CD4-positive, alpha-beta T cell treated with Interleukin-1 beta for 1 hour (primary cell): ENCODE measurements around the gene RFT1.
A peak's percentile ranks its signal among the peaks of the same experiment; 100 is the strongest.

ENCODE experiments used
- DNase-seq, 2 donors: peaks; one replicate each; pipeline ENCODE4 v3.0.0-alpha.2; 2020 to 2022

Gene RFT1

GRCh38 chr3:53122933-53123305 lies 7.3 kb downstream of the RFT1 start:
- DNase-seq, result peak in 1 of 2 donors; percentile 53

GRCh38 chr3:53122255-53122932 lies 7.8 kb downstream of the RFT1 start:
- no peak for DNase-seq

DNA sequence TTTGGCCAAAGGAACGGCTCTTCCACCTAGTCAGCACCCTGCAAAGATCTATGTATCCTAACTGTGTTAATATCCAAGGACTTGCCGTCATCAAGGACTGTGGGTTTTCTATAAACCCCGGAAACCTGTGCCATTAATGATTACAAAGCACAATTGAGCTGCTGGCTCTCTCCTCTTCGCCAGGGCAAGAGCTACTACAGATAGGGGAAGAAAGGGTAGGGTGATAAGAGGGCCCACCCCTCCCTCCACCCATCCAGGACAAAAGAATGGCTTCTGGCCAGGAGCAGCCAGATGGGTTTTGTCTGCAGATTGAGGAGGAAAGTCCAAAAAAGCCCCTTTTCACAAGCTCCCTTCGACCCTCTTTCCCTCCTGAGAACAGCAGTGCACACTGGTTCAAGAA lies 9.9 kb downstream of the RFT1 start:
- DNase-seq, result no peak

DNA sequence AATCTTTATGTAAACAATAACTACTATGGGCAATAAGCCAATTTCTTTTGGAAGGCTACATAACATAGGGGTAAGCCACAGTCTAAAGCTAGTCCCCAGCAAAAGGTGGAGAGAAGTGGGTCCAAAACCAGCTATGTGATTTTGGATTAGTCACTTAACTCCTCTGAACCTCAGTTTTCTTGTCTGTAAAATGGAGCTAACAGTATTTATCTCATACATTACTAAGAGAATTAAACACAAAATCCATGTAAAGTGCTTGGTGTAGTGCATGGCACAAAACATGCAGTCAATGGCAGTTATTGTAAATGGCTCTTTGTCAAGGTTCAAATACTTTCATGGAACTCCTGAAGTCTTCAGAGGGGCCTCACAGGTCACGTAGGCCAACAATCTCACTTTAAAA lies 13.3 kb downstream of the RFT1 start:
- no peak for DNase-seq

DNA sequence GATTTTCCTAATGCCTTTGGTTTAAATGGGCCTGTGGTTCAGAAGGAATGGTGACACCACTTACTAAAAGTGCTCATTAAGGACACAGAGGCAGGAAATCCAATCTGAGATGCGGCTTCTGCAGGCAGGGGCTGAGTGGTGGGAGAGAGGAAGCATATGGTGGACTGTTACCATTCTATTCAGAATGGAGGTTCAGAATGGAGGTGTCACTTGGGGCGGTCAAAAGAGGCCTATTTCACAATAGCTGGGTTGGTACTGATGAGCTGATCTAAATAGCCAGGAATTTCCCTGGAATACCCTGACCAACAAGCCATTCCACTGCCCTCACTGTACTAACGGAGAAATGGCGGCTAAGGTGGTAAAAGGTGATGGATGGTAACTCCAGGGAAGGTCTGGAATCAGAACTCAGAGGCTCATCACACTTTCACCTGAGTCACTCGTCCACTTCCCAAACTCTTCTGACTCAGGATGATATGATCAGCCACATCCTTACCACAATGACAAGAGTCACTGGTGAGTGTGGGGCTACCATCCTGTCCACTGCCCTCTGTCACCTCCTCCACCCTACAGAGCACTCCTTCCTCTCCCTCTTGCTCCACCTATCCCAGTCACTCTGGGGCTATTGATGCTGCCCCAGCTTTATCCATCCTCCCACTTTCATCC lies 15.7 kb downstream of the RFT1 start:
- peak in 1 of 2 donors; percentile 35 for DNase-seq

DNA sequence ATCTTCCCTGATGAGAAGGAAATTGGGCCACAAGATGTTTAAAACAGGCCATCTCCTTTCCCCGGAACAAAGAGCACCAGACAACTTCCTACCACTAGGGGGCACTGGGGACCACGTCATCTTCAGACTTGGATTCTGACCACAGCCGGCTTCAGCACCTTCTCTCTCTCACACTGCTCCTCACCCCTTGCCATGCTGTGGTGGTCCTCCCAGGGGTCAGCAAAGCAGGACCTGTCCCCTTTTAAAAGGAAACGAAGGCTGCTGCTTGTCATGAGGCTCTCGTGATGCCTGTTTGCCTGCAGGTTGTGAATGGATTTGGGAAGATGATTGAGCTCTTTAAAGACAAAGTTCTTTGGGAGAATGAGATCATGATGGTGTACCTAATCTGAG lies 16.2 kb downstream of the RFT1 start:
- peak; percentile 77 to 82 for DNase-seq

DNA sequence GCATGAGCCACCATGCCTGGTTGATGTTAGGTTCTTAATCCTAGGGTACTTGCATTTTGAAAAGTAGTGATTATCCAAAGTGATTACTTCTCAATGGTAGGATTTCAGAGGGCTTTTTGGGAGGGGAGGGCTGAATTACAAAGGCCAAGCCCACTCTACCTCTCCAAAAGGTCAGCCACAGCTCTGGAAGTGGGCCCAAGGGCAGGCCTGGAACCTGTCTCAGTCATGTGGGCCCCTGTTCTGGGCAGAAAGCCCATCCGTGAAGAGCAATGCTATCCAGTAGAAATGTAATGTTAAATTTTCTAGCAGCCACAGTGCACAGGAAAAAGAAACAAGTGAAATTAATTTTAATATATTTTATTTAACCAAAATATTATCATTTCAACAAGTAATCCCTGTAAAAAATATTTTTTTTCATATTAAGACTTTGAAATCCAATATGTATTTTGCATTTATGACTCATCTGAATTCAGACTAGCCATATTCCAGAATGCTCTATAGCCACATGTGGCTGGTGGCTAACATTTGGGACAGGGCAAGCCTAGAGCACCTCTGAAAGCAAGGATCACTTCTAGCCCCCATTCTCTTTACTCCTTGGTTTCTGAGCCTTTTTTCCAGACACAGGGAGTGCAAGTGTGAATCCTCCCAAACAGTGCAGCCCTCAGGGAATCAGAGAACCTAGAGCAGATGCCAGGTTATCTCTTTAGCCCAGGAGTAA lies 16.8 kb downstream of the RFT1 start:
- DNase-seq, result no peak

GRCh38 chr3:53111822-53112221 lies 18.4 kb downstream of the RFT1 start:
- DNase-seq, result no peak

DNA sequence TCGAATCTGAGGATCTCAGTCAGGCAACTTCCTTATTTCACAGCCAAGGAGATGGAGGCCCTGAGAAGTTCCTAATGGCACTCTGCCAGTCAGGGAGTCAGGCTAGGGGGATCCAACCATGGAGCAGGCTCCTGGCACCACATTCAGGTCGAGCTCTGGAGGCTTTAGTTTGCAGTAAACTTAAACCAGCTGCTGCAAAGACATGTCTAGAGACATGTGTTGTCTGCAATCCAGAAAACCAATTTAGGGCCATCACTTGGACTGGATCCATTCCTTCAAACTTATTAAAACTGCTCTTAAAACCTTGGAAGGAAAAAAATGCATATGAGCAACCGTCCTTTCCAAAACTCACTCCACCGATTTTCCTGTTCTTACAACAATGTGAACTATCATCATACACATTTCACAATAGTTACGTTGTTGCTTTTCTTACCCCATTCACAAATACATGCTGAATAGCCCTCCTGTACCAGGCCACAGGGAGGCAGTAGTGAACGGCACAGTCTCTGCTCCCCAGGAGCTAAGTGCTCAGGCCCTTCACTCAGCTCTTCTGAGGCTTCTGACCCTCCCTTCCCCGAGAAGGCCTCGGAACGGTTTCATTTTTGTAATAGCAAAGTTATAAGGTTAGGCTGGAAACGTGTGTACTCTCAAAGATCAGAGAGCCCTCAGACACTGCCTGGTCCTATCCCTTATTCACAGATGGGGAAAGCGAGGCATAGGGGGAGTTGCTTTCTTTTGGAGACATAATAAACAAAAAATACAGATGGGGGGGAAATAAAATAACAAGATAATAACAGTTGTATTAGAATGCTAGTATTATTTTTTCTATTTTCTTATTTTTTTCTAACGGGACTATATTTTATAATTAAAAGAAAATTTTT lies 20.1 kb downstream of the RFT1 start:
- peak; percentile 44 to 63 for DNase-seq

GRCh38 chr3:53109190-53109589 lies 21.0 kb downstream of the RFT1 start:
- no peak for DNase-seq

DNA sequence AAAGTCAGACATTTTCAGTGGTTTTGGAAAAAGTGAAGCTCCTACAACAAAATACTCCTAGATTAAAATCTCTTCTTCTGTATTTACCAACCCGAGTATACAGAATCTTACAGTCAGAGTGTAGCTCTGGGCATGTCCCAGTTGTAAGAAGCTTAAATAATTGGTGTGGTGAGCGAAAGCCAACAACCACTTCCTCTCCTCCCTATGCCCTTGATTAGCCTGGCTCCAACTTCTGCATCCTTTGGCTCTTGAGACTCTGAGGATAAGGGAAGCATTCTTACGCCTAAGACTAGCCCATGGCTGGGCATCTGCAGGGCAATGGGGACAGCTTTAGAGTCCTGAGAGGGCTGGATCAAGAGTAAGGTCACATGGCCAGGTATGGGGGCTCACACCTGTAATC lies 25.5 kb downstream of the RFT1 start:
- DNase-seq, result no peak

GRCh38 chr3:53103397-53104296 lies 26.6 kb downstream of the RFT1 start:
- no peak for DNase-seq

- peak; percentile 21 to 50 for DNase-seq
Observed at GRCh38 chr3:53102601-53103147, 27.6 kb downstream of the RFT1 start.

- DNase-seq, result no peak
Observed at GRCh38 chr3:53101956-53102355, 28.3 kb downstream of the RFT1 start.

DNA sequence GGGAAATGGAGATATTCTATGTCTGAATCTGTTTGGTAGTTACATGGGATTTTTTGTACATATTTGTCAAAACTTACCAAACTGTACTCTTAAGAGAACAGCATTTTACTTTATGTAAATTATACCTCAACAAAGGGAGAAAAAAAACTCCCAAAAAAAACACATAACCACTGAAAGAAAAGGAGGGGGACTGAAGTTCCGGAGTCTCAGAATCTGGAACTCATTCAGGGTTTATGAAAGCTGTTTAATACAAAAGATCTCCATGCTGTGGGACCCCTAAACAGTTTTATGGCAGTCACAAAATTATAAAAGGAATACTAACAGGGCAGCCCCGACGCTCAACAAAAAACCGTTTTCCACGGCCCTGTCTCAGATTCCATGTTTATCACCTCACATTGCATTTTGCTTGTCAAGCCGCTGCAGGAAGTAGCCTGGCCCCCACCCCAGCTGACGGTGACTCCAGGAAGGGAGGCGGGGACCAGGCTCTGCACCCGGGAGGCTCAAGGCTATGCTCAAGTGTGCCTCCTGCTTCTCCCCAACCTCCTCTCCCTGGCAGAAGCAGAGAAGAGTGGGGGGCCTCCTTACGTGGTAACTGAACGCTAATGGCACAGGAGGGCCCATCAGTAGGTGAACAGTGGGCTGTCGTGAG lies 29.3 kb downstream of the RFT1 start:
- peak in 1 of 2 donors; percentile 11 for DNase-seq

DNA sequence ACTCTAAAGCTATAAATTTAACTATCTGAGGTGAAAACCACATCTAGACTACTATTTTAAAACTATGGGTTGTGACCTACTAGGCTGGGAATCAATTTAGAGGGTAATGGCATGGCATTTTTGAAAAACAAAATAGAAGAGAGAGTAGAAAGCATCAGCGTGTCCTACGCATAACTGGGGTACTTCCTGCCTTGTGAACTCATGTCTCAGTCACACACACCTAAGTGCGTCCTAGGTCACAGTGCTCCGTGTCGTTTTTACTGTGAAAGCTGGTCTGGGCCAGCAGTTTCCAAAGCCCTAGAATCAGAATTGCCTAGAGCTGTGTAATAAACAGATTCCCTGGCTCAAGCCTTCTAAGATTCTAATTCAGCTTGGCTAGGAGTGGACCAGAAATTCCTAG lies 32.3 kb downstream of the RFT1 start:
- no peak for DNase-seq

- no peak for DNase-seq
Observed at GRCh38 chr3:53092942-53093341, 37.3 kb downstream of the RFT1 start.

DNA sequence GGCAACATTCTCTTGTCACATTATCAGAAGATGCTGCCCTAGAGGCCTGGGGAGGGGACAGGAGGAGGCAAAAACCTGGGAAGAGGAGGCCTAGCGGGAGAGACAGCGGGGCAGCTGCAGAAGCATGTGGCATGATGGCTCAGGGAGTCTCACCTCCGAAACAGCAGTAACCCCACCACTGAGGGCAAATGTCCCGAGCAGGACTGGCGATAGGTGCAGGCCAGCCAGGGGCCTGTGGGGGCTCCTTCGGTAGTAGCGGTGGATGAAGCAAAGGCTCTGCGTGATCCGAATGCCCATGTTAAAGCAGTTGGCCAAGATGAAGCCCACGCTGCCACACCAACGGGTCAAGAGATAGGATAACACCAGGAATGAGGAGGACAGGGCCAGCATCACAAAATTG lies 38.0 kb downstream of the RFT1 start:
- no peak for DNase-seq

DNA sequence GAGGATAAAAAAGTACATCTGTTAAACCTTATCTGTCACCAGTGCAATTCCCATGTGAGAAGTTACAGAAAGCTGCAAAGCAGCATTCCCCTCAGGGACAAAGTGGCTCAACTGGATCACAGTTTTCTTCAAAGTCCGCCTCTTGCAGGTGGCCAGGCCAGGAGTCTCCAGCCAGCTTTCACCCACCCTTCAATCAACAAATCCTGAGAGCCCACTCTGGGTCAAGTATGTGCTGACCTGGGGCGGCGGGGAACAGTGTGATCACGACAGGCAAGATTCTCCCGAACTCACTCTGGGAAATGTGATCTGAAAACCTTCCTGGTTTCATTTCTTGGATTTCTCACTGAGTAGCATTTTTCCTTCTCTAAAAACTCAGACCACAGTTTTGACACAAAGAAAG lies 39.2 kb downstream of the RFT1 start:
- DNase-seq, result no peak

GRCh38 chr3:53089511-53089910 lies 40.7 kb downstream of the RFT1 start:
- no peak for DNase-seq

GRCh38 chr3:53085476-53085875 lies 44.8 kb downstream of the RFT1 start:
- DNase-seq, result no peak
